D341Med (cell line): Measurements from ENCODE around the gene TCOF1.

Experiments used
- DNase-seq: peaks from one replicate; pipeline ENCODE4 v3.0.0; 2012; ENCODE audit warnings: low spot score

TCOF1 gene

DNA sequence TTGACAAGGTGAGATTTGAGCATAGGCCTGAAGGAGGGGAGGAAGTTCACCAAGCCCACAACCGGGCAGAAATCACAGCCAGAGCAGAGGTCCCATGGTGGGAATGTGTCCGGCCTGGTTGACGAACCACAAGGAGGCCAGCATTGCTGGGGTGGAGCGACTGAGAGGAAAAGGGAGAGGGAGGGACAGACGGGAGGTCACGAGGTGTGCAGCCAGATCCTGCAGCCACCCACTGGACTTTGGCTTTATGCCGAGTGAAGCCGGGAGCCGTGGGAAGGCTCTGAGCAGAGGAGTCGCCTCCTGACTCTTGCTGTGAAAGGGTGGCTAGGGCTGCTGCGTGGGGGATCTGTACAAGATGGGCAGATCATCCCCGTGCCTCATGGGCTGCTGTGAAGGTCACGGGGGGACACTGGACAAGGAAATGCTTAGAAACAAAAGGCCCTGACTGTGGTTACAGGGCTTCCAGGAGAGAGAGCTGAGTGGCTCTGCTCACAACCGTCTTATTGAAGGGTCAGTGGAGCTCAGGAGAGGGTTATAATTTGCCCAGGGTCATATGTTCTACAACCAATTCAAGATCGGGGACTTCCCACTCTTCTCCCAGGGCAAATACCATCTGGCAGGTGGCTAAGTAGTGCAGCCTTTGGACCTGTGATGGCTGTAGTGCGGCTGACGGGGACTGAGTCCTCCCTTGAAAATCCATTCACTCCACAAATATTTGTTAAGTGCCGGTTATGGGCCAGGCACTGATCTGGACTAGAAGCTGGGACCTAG lies 70.8 kb downstream of the TCOF1 start:
- DNase-seq, result no peak

- no peak for DNase-seq
Observed at GRCh38 chr5:150428978-150429377, 71.5 kb downstream of the TCOF1 start.

- no peak for DNase-seq
Observed at GRCh38 chr5:150429410-150429873, 71.9 kb downstream of the TCOF1 start.

DNA sequence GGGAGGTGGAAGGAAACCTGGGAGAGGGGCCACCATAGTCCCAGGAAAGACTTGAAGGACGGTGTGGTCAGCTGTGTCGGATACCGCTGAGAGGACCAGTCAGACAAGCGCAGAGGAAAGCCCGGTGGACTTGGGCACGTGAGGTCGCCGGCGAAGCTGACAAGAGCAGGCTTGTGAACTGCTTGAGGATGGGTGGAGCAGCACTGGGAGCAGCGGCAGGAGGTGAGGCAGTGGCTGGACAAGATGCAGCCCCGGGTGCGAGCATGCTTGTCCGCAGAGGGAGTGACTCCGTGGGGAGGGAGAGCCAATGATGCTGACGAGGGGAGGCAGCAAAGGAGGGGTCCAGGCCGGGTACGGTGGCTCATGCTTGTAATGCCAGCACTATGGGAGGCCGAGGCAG lies 73.6 kb downstream of the TCOF1 start:
- no peak for DNase-seq

- peak; percentile 64 for DNase-seq
Observed at GRCh38 chr5:150431574-150431973, 74.1 kb downstream of the TCOF1 start.

DNA sequence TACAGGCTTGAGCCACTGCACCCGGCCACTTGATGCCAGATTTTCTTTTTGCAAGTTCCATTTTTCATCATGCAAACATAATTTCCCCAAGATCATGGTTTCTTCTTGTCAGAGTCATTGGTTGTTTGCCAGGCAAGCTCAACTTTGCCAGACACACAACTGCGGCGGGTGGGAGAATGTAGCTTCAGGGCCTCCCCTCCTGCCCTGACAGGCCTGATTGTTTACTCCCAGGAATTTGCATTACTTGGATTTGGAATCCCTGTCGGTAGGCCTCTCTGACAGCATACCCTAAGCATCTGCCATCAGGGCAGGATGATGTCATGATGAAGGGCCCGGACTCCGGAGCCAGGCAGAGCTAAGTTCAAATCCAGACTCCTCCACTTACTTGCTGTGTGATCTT lies 77.0 kb downstream of the TCOF1 start:
- DNase-seq, result no peak

DNA sequence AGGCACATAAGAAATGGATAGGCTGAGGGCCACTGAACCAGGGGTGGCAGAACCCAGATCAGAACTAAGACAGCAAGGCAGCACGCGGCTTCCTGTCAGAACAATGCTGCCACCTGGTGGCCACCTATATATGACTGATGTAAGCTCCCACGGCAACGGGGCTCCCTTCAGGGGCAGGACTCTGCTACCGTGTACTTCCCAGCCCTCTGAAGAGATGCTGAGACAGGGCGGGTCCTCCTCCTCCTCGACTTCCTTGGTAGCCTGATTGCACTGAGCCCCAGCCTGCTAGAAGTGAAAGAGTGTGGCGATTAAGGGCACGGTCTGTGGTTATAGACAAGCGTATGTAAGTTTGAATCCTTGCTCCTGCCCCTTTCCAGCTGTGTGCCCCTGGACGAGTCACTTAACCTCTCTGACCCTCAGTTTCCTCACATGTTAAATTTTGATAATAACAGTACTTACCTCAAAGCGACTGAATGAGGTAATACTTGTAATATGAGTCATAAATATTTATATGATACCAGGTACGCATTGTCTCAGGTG lies 78.7 kb downstream of the TCOF1 start:
- DNase-seq, result peak; percentile 85

DNA sequence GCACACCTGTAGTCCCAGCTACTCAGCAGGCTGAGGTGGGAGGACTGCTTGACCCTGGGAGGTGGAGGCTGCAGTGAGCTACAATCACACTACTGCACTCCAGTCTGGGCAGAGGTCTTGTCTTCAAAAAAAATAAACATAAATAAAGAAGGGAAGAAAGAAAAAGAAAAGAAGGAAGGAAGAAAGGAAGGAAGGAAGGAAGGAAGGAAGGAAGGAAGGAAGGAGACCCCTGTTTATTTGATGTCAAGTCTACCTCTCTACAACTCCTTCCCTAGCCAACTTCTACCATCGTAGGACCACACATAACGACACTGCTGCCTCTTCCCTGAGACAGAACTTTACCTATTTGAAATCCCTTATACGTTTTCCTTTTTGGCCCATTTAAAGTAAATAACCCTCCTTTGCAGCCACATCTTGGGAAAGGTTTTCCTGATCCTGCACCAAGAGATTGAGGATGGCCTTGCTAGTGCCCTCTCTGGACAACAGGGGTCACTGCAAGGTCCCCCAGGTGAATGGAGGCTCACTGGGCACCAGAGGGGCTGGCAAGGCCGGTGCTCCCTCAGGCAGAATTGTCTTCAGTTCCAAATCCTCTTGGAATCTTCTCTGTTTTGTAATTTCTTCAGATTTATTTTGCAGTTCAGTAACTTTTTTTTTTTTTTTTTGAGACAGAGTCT lies 81.5 kb downstream of the TCOF1 start:
- DNase-seq, result peak; percentile 64

GRCh38 chr5:150440948-150441812 lies 83.7 kb downstream of the TCOF1 start:
- DNase-seq, result no peak

DNA sequence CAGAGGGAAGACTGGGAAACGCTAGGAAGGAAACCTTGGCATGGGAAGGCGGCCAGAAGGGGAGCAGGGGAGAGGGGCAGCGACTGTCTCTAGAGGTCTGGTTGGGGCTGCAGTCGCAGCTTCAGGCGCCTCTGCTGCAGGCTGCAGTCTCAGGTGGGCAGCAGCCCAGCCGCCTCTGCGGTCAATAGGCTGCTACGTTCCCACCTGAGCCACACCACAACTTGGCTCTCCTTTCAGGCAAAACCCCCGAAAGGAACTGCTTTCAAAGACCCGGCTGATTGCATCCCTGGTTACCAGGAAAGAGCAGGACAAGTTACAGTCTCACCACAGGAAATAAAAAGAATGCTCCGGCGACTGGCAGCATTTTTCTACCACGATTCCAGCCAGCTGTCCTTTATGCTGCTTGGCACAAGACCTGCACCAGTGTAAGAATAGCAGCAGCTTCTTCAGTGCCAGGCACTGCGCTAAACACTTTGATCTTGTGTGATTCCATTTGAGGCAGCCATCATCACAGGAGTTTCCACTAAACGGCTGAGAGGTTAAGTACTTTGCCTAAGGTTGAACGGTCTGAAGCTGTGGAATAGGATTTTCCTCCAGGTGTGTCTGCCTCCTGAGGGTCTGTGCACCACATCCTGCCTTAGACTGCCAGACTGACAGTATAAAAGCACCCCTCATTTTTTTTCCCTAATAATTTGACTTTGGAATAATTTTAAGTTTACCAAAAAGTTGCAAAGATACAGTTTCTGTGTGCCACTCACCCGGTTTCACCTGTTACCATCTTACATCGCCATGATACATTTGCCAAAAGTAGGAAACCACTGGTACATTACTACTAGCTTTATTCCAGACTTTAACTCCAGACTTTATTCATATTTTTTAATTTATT lies 84.6 kb downstream of the TCOF1 start:
- DNase-seq, result no peak

GRCh38 chr5:150442699-150443080 lies 85.2 kb downstream of the TCOF1 start:
- no peak for DNase-seq

DNA sequence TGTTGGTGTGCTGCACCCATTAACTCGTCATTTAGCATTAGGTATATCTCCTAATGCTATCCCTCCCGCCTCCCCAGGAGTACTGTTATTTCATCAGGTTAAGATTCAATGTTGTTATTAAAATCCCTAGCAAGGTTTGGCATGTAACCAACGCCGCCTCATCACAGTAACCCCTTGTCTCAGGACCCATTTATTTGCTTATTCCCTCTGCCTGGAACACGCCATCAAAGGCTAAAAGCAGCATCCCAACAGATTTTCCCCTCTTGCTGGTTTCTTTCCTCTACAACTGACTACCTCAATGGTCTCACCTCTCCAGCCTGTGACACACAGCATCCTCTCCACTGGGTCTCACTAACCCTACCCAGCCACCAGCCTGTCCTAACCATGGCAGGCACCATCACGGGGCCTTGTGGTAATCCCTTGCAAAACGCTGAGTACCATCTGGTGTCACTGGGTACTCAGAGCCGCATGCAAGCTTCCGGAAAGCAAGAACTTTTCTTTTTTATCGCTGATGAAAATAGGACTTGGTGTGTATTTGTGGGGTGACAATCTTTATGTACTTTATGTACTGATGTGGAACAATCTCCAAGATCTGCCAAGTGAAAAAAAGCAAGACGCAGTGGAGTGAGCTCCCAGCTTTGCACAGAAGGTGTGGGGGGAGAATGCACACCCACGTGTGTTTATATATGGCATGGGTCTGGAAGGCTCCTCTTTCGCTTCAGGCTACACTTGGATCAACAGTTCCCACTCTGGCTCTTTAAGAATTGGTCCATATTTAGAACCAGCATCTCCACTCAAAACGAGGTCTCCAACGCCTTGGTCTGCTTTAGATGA lies 86.0 kb downstream of the TCOF1 start:
- peak; percentile 55 for DNase-seq

DNA sequence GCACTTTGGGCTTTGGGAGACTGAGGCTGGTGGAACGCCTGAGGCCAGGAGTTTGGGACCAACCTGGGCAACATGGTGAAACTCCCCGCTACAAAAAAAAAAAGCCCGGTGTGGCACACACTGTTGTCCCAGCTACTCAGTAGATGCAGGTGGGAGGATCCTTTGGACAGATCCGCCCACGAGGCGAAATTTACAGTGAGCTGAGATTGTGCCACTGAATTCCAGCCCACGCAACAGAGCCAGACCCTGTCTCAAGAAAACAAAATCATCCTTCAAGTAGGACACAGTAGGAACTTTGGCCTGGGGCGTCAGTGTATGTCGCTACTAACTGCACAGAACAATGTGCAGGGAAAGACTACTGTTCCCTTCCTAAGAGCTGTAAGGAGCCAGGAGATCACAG lies 87.3 kb downstream of the TCOF1 start:
- DNase-seq, result no peak

DNA sequence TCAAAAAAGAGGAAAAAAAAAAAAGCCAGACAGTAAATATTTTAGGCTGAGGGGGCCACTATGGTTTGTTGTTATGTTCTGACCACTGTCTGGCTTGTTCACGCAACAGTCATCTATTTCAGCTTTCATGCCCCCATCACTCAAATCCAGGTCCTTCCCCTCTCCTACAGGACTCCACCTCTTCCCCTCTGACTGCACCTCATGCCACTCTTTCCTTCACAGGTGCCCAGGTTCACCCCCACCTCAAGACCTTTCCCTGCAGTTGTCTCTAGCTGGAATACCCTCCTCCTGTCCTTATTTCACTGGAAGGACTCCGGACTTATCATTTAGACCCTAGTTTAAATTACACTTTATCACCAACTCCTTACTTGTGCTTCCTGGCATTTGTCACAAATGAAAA lies 88.6 kb downstream of the TCOF1 start:
- DNase-seq, result no peak

- no peak for DNase-seq
Observed at GRCh38 chr5:150446583-150446982, 89.1 kb downstream of the TCOF1 start.

- DNase-seq, result no peak
Observed at GRCh38 chr5:150447188-150447587, 89.7 kb downstream of the TCOF1 start.

GRCh38 chr5:150448334-150448733 lies 90.8 kb downstream of the TCOF1 start:
- no peak for DNase-seq

DNA sequence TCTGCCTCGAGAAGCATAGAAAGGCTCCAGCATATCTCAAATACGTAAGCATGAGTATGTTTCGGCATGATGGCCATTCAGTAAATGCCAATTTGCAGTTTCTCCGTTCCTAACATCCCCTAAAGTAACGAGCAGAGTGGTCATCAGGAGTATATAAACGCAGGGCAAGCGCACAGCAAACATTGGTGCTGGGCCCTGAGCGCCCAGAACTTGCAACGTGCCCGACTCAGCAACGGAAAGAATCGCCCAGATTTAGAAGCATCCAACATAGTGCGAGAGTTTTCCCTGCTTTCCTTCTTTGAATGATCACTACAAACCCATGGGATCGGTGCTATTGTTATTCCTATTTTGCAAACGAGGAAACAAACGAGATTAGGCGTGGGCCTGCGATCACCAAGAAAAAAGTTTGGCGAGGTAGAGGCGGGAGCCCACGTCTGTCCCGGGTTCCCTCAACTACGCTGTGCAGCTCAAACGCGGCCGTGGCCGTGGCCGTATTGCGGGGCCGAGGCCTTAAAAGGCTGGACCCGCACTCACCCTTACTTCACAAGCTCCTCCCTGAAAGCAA lies 91.5 kb downstream of the TCOF1 start:
- no peak for DNase-seq
